Measurements from ENCODE around the gene MYH6.

The MYH6 gene

GRCh38 chr14:23445773-23446172 lies 37.7 kb upstream of the MYH6 start:
- Histone ChIP-seq H3K4me3 (replicated peaks; ENCODE audit: insufficient read depth, low read length) (no peak overlapping the region), H3K27me3 (ENCODE audit: insufficient read depth, poor library complexity, severe bottlenecking) (no peaks in the 10 kb centered on the region), H3K27ac (replicated peaks) (no peak overlapping the region)
- no peak for TF ChIP-seq GABPA (IDR thresholded peaks at IDR 0.05; ENCODE audit: low read depth)
- TF ChIP-seq SPI1 (IDR thresholded peaks at IDR 0.05; ENCODE audit: borderline replicate concordance, low read depth), result no peak
- no peak for TF ChIP-seq CTCF (IDR thresholded peaks at IDR 0.05; ENCODE audit: insufficient read depth, low read length)
- no peak for TF ChIP-seq POLR2AphosphoS5 (IDR thresholded peaks at IDR 0.05; ENCODE audit: low read depth)
- no peak for TF ChIP-seq REST (IDR thresholded peaks at IDR 0.05; ENCODE audit: insufficient replicate concordance, low read depth)
- no peak for DNase-seq (ENCODE audit: low read depth in 1 of 2, low spot score in 1 of 2)

- H3K27ac ChIP-seq (replicated peaks), result no peak overlapping the region
- TF ChIP-seq REST (IDR thresholded peaks at IDR 0.05; ENCODE audit: insufficient replicate concordance, low read depth) (no peak), POLR2AphosphoS5 (IDR thresholded peaks at IDR 0.05; ENCODE audit: low read depth) (no peak), CTCF (IDR thresholded peaks at IDR 0.05; ENCODE audit: insufficient read depth, low read length) (no peak), SPI1 (IDR thresholded peaks at IDR 0.05; ENCODE audit: borderline replicate concordance, low read depth) (no peak), GABPA (IDR thresholded peaks at IDR 0.05; ENCODE audit: low read depth) (no peak)
- DNase-seq (ENCODE audit: low read depth in 1 of 2, low spot score in 1 of 2), result no peak
- no peaks in the 10 kb centered on the region for H3K27me3 ChIP-seq (ENCODE audit: insufficient read depth, poor library complexity, severe bottlenecking)
- H3K4me3 ChIP-seq (replicated peaks; ENCODE audit: insufficient read depth, low read length), result no peak overlapping the region
These were observed 36.2 kb upstream of the MYH6 start for GRCh38 chr14:23444314-23444713.

- no peak for DNase-seq (ENCODE audit: low read depth in 1 of 2, low spot score in 1 of 2)
- no peaks in the 10 kb centered on the region for H3K27me3 ChIP-seq (ENCODE audit: insufficient read depth, poor library complexity, severe bottlenecking)
- H3K27ac ChIP-seq (replicated peaks), result no peak overlapping the region
- H3K4me3 ChIP-seq (replicated peaks; ENCODE audit: insufficient read depth, low read length), result no peak overlapping the region
- no peak for TF ChIP-seq SPI1 (IDR thresholded peaks at IDR 0.05; ENCODE audit: borderline replicate concordance, low read depth)
- no peak for TF ChIP-seq CTCF (IDR thresholded peaks at IDR 0.05; ENCODE audit: insufficient read depth, low read length)
- TF ChIP-seq REST (IDR thresholded peaks at IDR 0.05; ENCODE audit: insufficient replicate concordance, low read depth), result no peak
- TF ChIP-seq POLR2AphosphoS5 (IDR thresholded peaks at IDR 0.05; ENCODE audit: low read depth), result no peak
- no peak for TF ChIP-seq GABPA (IDR thresholded peaks at IDR 0.05; ENCODE audit: low read depth)
These were observed 35.8 kb upstream of the MYH6 start for GRCh38 chr14:23443881-23444280.

Measured in HL-60 (cell line).